H9 (cell line): Measurements from ENCODE around the gene CHMP6. TPM values are rescaled to one million over a fixed set of nuclear protein-coding genes. Genes with fewer than 3 reads are reported as not detected.

ENCODE experiments used
- DNase-seq: peaks from one replicate; pipeline ENCODE4 v3.0.0-alpha.2; 2017
- H2AFZ ChIP-seq: one replicate; pipeline ENCODE4 v1.6.1; 2013; ENCODE audit warnings: mild to moderate bottlenecking, low read length, control low read depth, moderate library complexity
- H2AK5ac ChIP-seq: 2 replicates; pipeline ENCODE4 v1.6.1; 2013; ENCODE audit warnings: low read length, control low read depth, mixed read lengths; ENCODE audit not compliant: insufficient read length
- H2BK120ac ChIP-seq: one replicate; pipeline ENCODE4 v1.6.1; 2013; ENCODE audit warnings: low read depth, mild to moderate bottlenecking, low read length, control low read depth, inconsistent platforms; ENCODE audit not compliant: poor library complexity, severe bottlenecking
- H2BK12ac ChIP-seq: 2 replicates; pipeline ENCODE4 v1.6.1; 2013; ENCODE audit warnings: low read length, control low read depth, mixed read lengths, low read depth; ENCODE audit not compliant: insufficient read length
- H2BK15ac ChIP-seq: 2 replicates; pipeline ENCODE4 v1.6.1; 2013; ENCODE audit warnings: low read depth, low read length, control low read depth
- H2BK20ac ChIP-seq: one replicate; pipeline ENCODE4 v1.6.1; 2013; ENCODE audit warnings: low read depth, mild to moderate bottlenecking, low read length, control low read depth, inconsistent platforms; ENCODE audit not compliant: poor library complexity, severe bottlenecking
- H2BK5ac ChIP-seq: 2 replicates; pipeline ENCODE4 v1.6.1; 2013; ENCODE audit warnings: low read length, control low read depth, mixed read lengths; ENCODE audit not compliant: insufficient read length
- H3K14ac ChIP-seq: 2 replicates; pipeline ENCODE4 v1.6.1; 2013; ENCODE audit warnings: low read length, control low read depth; ENCODE audit not compliant: insufficient read depth
- H3K18ac ChIP-seq: 2 replicates; pipeline ENCODE4 v1.6.1; 2013; ENCODE audit warnings: low read depth, mild to moderate bottlenecking, mixed read lengths, low read length, control low read depth; ENCODE audit not compliant: insufficient read length
- H3K23ac ChIP-seq: 2 replicates; pipeline ENCODE4 v1.6.1; 2013; ENCODE audit warnings: low read length, control low read depth, mixed read lengths, low read depth; ENCODE audit not compliant: insufficient read length
- H3K23me2 ChIP-seq: 2 replicates; pipeline ENCODE4 v1.6.1; 2013; ENCODE audit warnings: low read depth, mild to moderate bottlenecking, mixed read lengths, low read length, control low read depth; ENCODE audit not compliant: insufficient read length, poor library complexity, severe bottlenecking
- H3K27ac ChIP-seq: 2 replicates; pipeline ENCODE4 v1.5.1; 2013; ENCODE audit warnings: low read length, control low read depth, mixed read lengths, low read depth; ENCODE audit not compliant: insufficient read length
- H3K27me3 ChIP-seq: 2 replicates; pipeline ENCODE4 v1.6.1; 2013; ENCODE audit warnings: low read length, control low read depth, inconsistent platforms; ENCODE audit not compliant: insufficient read depth
- H3K4ac ChIP-seq: 2 replicates; pipeline ENCODE4 v1.6.1; 2013; ENCODE audit warnings: low read depth, mild to moderate bottlenecking, control low read depth, inconsistent platforms, low read length, moderate library complexity
- H3K4me1 ChIP-seq: 2 replicates; pipeline ENCODE4 v1.6.1; 2013; ENCODE audit warnings: low read length, control low read depth, inconsistent platforms; ENCODE audit not compliant: insufficient read depth
- H3K4me2 ChIP-seq: 2 replicates; pipeline ENCODE4 v1.6.1; 2013; ENCODE audit warnings: low read length, control low read depth, mixed read lengths; ENCODE audit not compliant: insufficient read length, insufficient read depth
- H3K56ac ChIP-seq: 2 replicates; pipeline ENCODE4 v1.6.1; 2013; ENCODE audit warnings: low read depth, mild to moderate bottlenecking, mixed read lengths, low read length, control low read depth; ENCODE audit not compliant: insufficient read length
- H3K79me1 ChIP-seq: 2 replicates; pipeline ENCODE4 v1.6.1; 2013; ENCODE audit warnings: low read depth, mild to moderate bottlenecking, moderate library complexity, low read length, control low read depth, inconsistent platforms; ENCODE audit not compliant: insufficient read depth, poor library complexity, severe bottlenecking
- H3K79me2 ChIP-seq: 2 replicates; pipeline ENCODE4 v1.6.1; 2013; ENCODE audit warnings: low read length, control low read depth, inconsistent platforms; ENCODE audit not compliant: insufficient read depth
- H3K9ac ChIP-seq: 2 replicates; pipeline ENCODE4 v1.6.1; 2013; ENCODE audit warnings: low read length, control low read depth, mixed read lengths; ENCODE audit not compliant: insufficient read length; ENCODE audit errors: extremely low read depth
- H3K9me3 ChIP-seq: one replicate; pipeline ENCODE4 v1.6.1; 2013; ENCODE audit warnings: low read depth, low read length, inconsistent platforms; ENCODE audit not compliant: control insufficient read depth
- H3T11ph ChIP-seq: one replicate; pipeline ENCODE4 v1.6.1; 2013; ENCODE audit warnings: mild to moderate bottlenecking, low read length, control low read depth, inconsistent platforms
- H4K20me1 ChIP-seq: one replicate; pipeline ENCODE4 v1.6.1; 2013; ENCODE audit not compliant: control insufficient read depth, insufficient read length, insufficient read depth
- H4K5ac ChIP-seq: 2 replicates; pipeline ENCODE4 v1.6.1; 2013; ENCODE audit warnings: low read depth, mild to moderate bottlenecking, mixed read lengths, low read length, control low read depth; ENCODE audit not compliant: insufficient read length
- H4K8ac ChIP-seq: replicated peaks from 2 replicates; pipeline ENCODE4 v1.6.1; 2013; ENCODE audit warnings: low read length, control low read depth, mixed read lengths, low read depth; ENCODE audit not compliant: insufficient read length
- H4K91ac ChIP-seq: 2 replicates; pipeline ENCODE4 v1.6.1; 2013; ENCODE audit warnings: low read depth, mild to moderate bottlenecking, moderate library complexity, mixed read lengths, low read length, control low read depth; ENCODE audit not compliant: insufficient read length
- H3K27ac Mint-ChIP-seq, 3 experiments: 2 replicates in 2 of 3; 3 replicates in 1 of 3; pipeline ENCODE4 v1.8.0; 2020 to 2021; ENCODE audit warnings: mixed read lengths in 3 of 3, mild to moderate bottlenecking in 1 of 3, moderate library complexity in 1 of 3
- H3K27me3 Mint-ChIP-seq: 2 replicates; pipeline ENCODE4 v1.8.0; 2021; ENCODE audit warnings: low read depth, mild to moderate bottlenecking, moderate library complexity, mixed read lengths
- H3K36me3 Mint-ChIP-seq, 3 experiments: 2 replicates in 2 of 3; 3 replicates in 1 of 3; pipeline ENCODE4 v1.8.0; 2020 to 2021; ENCODE audit warnings: low read depth in 3 of 3, mixed read lengths in 3 of 3; ENCODE audit not compliant: insufficient read depth in 1 of 3
- H3K4me1 Mint-ChIP-seq, 2 experiments: 2 replicates each; pipeline ENCODE4 v1.8.0; 2020; ENCODE audit warnings: mixed read lengths in 2 of 2
- H3K4me3 Mint-ChIP-seq, 2 experiments: 2 replicates in 1 of 2; 3 replicates in 1 of 2; pipeline ENCODE4 v1.8.0; 2020 to 2021; ENCODE audit warnings: mild to moderate bottlenecking in 2 of 2, mixed read lengths in 2 of 2, moderate library complexity in 1 of 2
- H3K9me3 Mint-ChIP-seq, 2 experiments: 2 replicates in 1 of 2; 3 replicates in 1 of 2; pipeline ENCODE4 v1.8.0; 2020; ENCODE audit warnings: mild to moderate bottlenecking in 2 of 2, mixed read lengths in 2 of 2, moderate library complexity in 1 of 2
- WGBS: extraction: QIAGEN DNeasy Blood & Tissue Kit; methylation state at CpG from one replicate; pipeline ENCODE4 v1.1.7; 2013; ENCODE audit warnings: missing lambda C conversion rate, low lambda C conversion rate, mixed read lengths; ENCODE audit not compliant: insufficient read length; ENCODE audit errors: extremely low coverage; 5-methylcytosine and 5-hydroxymethylcytosine counted together
- total RNA-seq: library from RNA; stranded (reverse); gene quantifications from 2 replicates; pipeline ENCODE4 v1.2.1, GENCODE V29; 2021
- TF ChIP-seq, protein P1 (sequence below): fragments of 200-600 bp; sonication (generic); conservative IDR thresholded peaks from 3 replicates; pipeline ENCODE4 v1.8.0; 2021; ENCODE audit warnings: antibody characterized with exemption, mild to moderate bottlenecking

CHMP6 gene
- total RNA-seq, 1 experiment from 2014 or later: 23.4 TPM

DNA sequence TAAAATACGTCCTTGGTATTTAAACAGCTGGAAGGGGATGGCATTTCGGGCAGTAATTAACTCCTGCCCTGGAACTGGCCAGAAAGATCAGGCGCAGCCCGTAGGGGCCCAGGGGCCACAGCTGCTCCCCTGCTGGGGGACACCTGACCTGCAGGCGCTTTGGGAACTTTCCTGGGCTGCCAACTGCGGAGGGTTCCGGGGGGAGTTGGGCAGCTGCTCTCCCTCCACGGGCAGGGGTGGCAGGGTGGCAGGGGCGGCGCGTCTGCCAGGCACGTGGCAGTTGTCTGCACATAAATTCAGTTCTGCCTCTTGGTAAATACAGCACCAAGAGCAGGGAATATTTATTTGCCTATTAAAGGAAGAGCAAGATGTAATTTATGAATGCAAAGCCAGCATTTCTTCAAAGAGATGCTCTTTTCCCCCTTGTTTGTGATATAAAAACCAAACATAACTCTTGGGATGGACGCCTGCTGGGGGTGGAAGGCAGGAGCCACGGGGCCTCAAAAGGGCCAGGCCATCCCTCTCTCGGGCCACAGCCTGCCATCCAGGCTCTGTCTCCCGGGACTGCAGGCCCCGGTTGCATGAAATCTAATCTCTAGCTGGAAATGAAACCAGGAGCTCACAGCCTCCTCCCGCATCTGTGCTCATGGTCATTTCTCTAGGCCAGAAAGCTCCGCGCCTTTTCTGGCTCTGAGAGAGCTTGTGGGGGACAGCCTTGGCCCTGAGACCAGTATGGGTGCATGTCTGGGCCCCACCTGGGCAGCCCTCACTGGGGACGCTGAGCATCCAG is 29.9 kb upstream of the CHMP6 start:
- H3K9ac ChIP-seq: no peak overlapping the region
- WGBS: no CpG with 5 or more reads among the region's 21 CpGs

More for the DNA sequence above, 29.9 kb upstream of the CHMP6 start:
- Histone ChIP-seq H4K20me1 (no peaks in the 10 kb centered on the region), H2BK12ac (no peak overlapping the region), H3K9me3 (no peaks in the 10 kb centered on the region), H2AFZ (no peak overlapping the region), H2AK5ac (no peak overlapping the region), H3K18ac (no peak overlapping the region), H2BK120ac (no peak overlapping the region), H3K79me2 (no peaks in the 10 kb centered on the region), H3K4me1 (no peaks in the 10 kb centered on the region), H4K91ac (no peak overlapping the region), H3K14ac (no peak overlapping the region), H3K23me2 (no peaks in the 10 kb centered on the region), H2BK20ac (no peak overlapping the region), H3K23ac (no peak overlapping the region), H3K27me3 (no peaks in the 10 kb centered on the region), H4K5ac (no peak overlapping the region), H3T11ph (no peak overlapping the region), H3K79me1 (no peaks in the 10 kb centered on the region), H3K27ac (no peak overlapping the region), H3K4ac (no peak overlapping the region), H3K56ac (no peak overlapping the region), H2BK5ac (no peak overlapping the region), H4K8ac (no peak overlapping the region), H3K4me2 (no peak overlapping the region), H2BK15ac (no peak overlapping the region)
- no peak for DNase-seq
- H3K9me3 Mint-ChIP-seq: no peaks in the 10 kb centered on the region
- TF ChIP-seq, protein P1, sequence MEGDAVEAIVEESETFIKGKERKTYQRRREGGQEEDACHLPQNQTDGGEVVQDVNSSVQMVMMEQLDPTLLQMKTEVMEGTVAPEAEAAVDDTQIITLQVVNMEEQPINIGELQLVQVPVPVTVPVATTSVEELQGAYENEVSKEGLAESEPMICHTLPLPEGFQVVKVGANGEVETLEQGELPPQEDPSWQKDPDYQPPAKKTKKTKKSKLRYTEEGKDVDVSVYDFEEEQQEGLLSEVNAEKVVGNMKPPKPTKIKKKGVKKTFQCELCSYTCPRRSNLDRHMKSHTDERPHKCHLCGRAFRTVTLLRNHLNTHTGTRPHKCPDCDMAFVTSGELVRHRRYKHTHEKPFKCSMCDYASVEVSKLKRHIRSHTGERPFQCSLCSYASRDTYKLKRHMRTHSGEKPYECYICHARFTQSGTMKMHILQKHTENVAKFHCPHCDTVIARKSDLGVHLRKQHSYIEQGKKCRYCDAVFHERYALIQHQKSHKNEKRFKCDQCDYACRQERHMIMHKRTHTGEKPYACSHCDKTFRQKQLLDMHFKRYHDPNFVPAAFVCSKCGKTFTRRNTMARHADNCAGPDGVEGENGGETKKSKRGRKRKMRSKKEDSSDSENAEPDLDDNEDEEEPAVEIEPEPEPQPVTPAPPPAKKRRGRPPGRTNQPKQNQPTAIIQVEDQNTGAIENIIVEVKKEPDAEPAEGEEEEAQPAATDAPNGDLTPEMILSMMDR: no peak; the same call in 2 of the 3 replicates
- H3K27ac Mint-ChIP-seq: peak overlapping the region in 1 of 3 experiments; percentile 91; a peak in 2 of 7 replicates
- H3K27me3 Mint-ChIP-seq: no peaks in the 10 kb centered on the region; the same call in 1 of the 2 replicates
- no peak overlapping the region for H3K4me3 Mint-ChIP-seq
- peaks cover 7 to 8% of the 10 kb centered on the region in 2 experiments for H3K4me1 Mint-ChIP-seq
- peaks cover 0 to 11% (median 5%) of the 10 kb centered on the region in 3 experiments; a peak in 4 of 7 replicates for H3K36me3 Mint-ChIP-seq
